Osteocyte (in vitro differentiated cells): ENCODE results near the gene FAHD1. TPM values are rescaled to one million over a fixed set of nuclear protein-coding genes. Genes with fewer than 3 reads are reported as not detected.

ENCODE experiments used
- DNase-seq: peaks from one replicate; pipeline ENCODE4 v3.0.0; 2021; ENCODE audit warnings: mixed read lengths; ENCODE audit not compliant: unreplicated experiment; ENCODE audit errors: extremely low spot score
- H3K27ac Mint-ChIP-seq: one replicate; pipeline ENCODE4 v1.8.0; 2021; ENCODE audit warnings: mild to moderate bottlenecking, mixed read lengths; ENCODE audit not compliant: unreplicated experiment
- H3K27me3 Mint-ChIP-seq: one replicate; pipeline ENCODE4 v1.8.0; 2021; ENCODE audit warnings: mixed read lengths; ENCODE audit not compliant: unreplicated experiment
- H3K36me3 Mint-ChIP-seq: one replicate; pipeline ENCODE4 v1.8.0; 2021; ENCODE audit warnings: mixed read lengths; ENCODE audit not compliant: unreplicated experiment
- H3K4me1 Mint-ChIP-seq: one replicate; pipeline ENCODE4 v1.8.0; 2021; ENCODE audit warnings: mixed read lengths; ENCODE audit not compliant: unreplicated experiment
- H3K4me3 Mint-ChIP-seq: one replicate; pipeline ENCODE4 v1.8.0; 2021; ENCODE audit warnings: mild to moderate bottlenecking, moderate library complexity, mixed read lengths; ENCODE audit not compliant: unreplicated experiment
- H3K9me3 Mint-ChIP-seq: one replicate; pipeline ENCODE4 v1.8.0; 2021; ENCODE audit warnings: mixed read lengths; ENCODE audit not compliant: unreplicated experiment
- CTCF ChIP-seq: fragments of 200-600 bp; sonication (generic); IDR thresholded peaks from 2 replicates; pipeline ENCODE4 v1.5.0; 2021; ENCODE audit warnings: antibody characterized with exemption, mild to moderate bottlenecking, moderate library complexity
- total RNA-seq: library from RNA; stranded (reverse); gene quantifications from 2 replicates; pipeline ENCODE4 v1.2.1, GENCODE V29; 2021

FAHD1 gene
- total RNA-seq, 1 donor from 2014 or later: 25.9 TPM

- DNase-seq: no peak
- no peak for TF ChIP-seq CTCF
- Mint-ChIP-seq H3K27me3 (no peaks in the 10 kb centered on the region), H3K36me3 (peaks cover 13% of the 10 kb centered on the region), H3K4me1 (peaks cover 6% of the 10 kb centered on the region), H3K27ac (no peak overlapping the region), H3K9me3 (no peaks in the 10 kb centered on the region), H3K4me3 (no peak overlapping the region)
Observed at GRCh38 chr16:1817716-1818115, 9.3 kb upstream of the FAHD1 start.

GRCh38 chr16:1818204-1818872 lies 8.7 kb upstream of the FAHD1 start:
- H3K36me3 Mint-ChIP-seq: peaks cover 11% of the 10 kb centered on the region
- H3K9me3 Mint-ChIP-seq: no peaks in the 10 kb centered on the region
- H3K27ac Mint-ChIP-seq: no peak overlapping the region
- no peak for TF ChIP-seq CTCF
- no peak overlapping the region for H3K4me3 Mint-ChIP-seq
- H3K27me3 Mint-ChIP-seq: no peaks in the 10 kb centered on the region
- no peak for DNase-seq
- no peaks in the 10 kb centered on the region for H3K4me1 Mint-ChIP-seq

- Mint-ChIP-seq H3K4me1 (peaks cover 4% of the 10 kb centered on the region), H3K9me3 (no peaks in the 10 kb centered on the region), H3K27me3 (no peaks in the 10 kb centered on the region), H3K36me3 (peaks cover 7% of the 10 kb centered on the region), H3K27ac (no peak overlapping the region), H3K4me3 (no peak overlapping the region)
- no peak for TF ChIP-seq CTCF
- no peak for DNase-seq
Observed at GRCh38 chr16:1818873-1819525, 8.0 kb upstream of the FAHD1 start.

GRCh38 chr16:1819611-1820010 lies 7.4 kb upstream of the FAHD1 start:
- H3K27me3 Mint-ChIP-seq: no peaks in the 10 kb centered on the region
- H3K4me1 Mint-ChIP-seq: peaks cover 10% of the 10 kb centered on the region
- no peak overlapping the region for H3K27ac Mint-ChIP-seq
- H3K4me3 Mint-ChIP-seq: no peak overlapping the region
- no peaks in the 10 kb centered on the region for H3K9me3 Mint-ChIP-seq
- TF ChIP-seq CTCF: no peak
- H3K36me3 Mint-ChIP-seq: peaks cover 7% of the 10 kb centered on the region
- no peak for DNase-seq

- no peaks in the 10 kb centered on the region for H3K9me3 Mint-ChIP-seq
- no peak for DNase-seq
- H3K27ac Mint-ChIP-seq: no peak overlapping the region
- H3K4me1 Mint-ChIP-seq: peaks cover 12% of the 10 kb centered on the region
- no peak overlapping the region for H3K4me3 Mint-ChIP-seq
- peaks cover 6% of the 10 kb centered on the region for H3K36me3 Mint-ChIP-seq
- no peaks in the 10 kb centered on the region for H3K27me3 Mint-ChIP-seq
- no peak for TF ChIP-seq CTCF
Observed at GRCh38 chr16:1820096-1820945, 6.7 kb upstream of the FAHD1 start.
